GM19438 (cell line): Measurements from ENCODE around the gene NES.
"Not testable (repeated sequence)": the region's sequence is repeated elsewhere in the genome, so short reads cannot be mapped to it uniquely, and the experiment has no call there.

Experiments
- ATAC-seq: cut with Tn5 transposase; IDR thresholded peaks from one replicate; pipeline ENCODE4 v1.9.1; 2021; ENCODE audit warnings: low read depth; ENCODE audit not compliant: unreplicated experiment

The NES gene

GRCh38 chr1:156652131-156652991 lies 24.8 kb downstream of the NES start:
- no peak for ATAC-seq

- no peak for ATAC-seq
Observed at GRCh38 chr1:156648951-156649350, 28.3 kb downstream of the NES start.

GRCh38 chr1:156648496-156648895 lies 28.7 kb downstream of the NES start:
- ATAC-seq: no peak

- ATAC-seq: no peak
Observed at GRCh38 chr1:156647351-156647750, 29.9 kb downstream of the NES start.

- no peak for ATAC-seq
Observed at GRCh38 chr1:156646738-156647211, 30.4 kb downstream of the NES start.

- ATAC-seq: no peak
Observed at GRCh38 chr1:156645666-156646065, 31.5 kb downstream of the NES start.

GRCh38 chr1:156645056-156645455 lies 32.2 kb downstream of the NES start:
- ATAC-seq: no peak

GRCh38 chr1:156644640-156645039 lies 32.6 kb downstream of the NES start:
- no peak for ATAC-seq

- no peak for ATAC-seq
Observed at GRCh38 chr1:156644146-156644545, 33.1 kb downstream of the NES start.

- ATAC-seq: no peak
Observed at GRCh38 chr1:156643778-156644092, 33.5 kb downstream of the NES start.

GRCh38 chr1:156643049-156643777 lies 34.0 kb downstream of the NES start:
- ATAC-seq: no peak

GRCh38 chr1:156642265-156643048 lies 34.8 kb downstream of the NES start:
- ATAC-seq: no peak

GRCh38 chr1:156641761-156642264 lies 35.4 kb downstream of the NES start, which contains the start of gene BCAN:
Gene BCAN, plus strand, starts transcription at chr1:156642117. Its CDS starts 3,938 bp downstream, at chr1:156646055.
- ATAC-seq: no peak

GRCh38 chr1:156640842-156641706 lies 36.1 kb downstream of the NES start:
- no peak for ATAC-seq

GRCh38 chr1:156639601-156640101 lies 37.6 kb downstream of the NES start:
- no peak for ATAC-seq

GRCh38 chr1:156638189-156638985 lies 38.8 kb downstream of the NES start:
- no peak for ATAC-seq

GRCh38 chr1:156632355-156632754 lies 44.9 kb downstream of the NES start:
- no peak for ATAC-seq

GRCh38 chr1:156631152-156631551 lies 46.1 kb downstream of the NES start:
- ATAC-seq: not testable (repeated sequence)
